GM13976 (cell line): Measurements from ENCODE around the gene SMPD3.

ENCODE experiments used
- DNase-seq: peaks from one replicate; pipeline ENCODE4 v3.0.0; 2012; ENCODE audit warnings: low spot score
- in situ Hi-C: fragments of 300-500 bp; cut with MboI; formaldehyde crosslinking; loops from one replicate; pipeline ENCODE4 v1.12.0; 2022; ENCODE audit warnings: low sequenced_read_pairs, mixed read lengths, inconsistent platforms; ENCODE audit not compliant: unreplicated experiment
- TF ChIP-seq, protein P1 (sequence below): IDR thresholded peaks from 2 replicates; pipeline ENCODE4 v1.5.1; 2012; ENCODE audit warnings: borderline replicate concordance, mild to moderate bottlenecking; ENCODE audit not compliant: insufficient read depth; ENCODE audit errors: extremely low read depth, missing control alignments, control extremely low read depth

Gene SMPD3

DNA sequence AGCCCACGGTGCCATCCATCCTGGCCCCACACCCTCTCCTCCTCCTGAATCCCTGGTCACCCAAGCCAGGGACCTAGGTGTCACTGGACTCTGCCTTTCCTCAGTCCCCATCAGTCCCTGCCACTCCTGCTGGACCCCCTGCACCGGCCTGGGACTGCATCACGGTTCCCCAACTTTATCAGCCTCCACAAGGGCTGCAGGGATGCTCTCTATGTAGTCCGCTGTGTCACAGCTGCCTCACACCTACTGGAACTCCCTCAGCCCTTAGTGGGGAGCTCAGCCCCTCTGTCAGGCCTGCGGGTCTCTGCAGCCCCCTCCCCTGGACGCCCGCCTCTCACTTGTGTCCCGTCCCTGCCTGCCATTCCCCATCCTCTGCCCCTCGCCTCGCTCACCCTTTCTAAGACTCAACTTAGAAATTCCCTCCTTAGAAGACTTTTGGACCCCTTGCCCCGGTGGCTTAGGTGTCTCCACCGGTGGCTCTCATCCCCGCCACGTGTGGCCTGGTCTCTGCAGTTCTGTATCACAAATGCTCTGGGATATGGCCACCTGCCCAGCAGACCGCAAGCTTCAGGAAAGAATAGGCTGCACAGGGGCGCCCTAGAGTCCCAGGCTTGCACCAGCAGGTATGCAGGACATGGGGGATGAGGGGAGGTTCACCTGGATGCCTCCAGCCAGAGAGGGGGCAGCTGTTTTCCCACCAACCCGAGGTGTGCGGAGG lies 74.6 kb downstream of the SMPD3 start:
- no peak for DNase-seq
- TF ChIP-seq, protein P1, sequence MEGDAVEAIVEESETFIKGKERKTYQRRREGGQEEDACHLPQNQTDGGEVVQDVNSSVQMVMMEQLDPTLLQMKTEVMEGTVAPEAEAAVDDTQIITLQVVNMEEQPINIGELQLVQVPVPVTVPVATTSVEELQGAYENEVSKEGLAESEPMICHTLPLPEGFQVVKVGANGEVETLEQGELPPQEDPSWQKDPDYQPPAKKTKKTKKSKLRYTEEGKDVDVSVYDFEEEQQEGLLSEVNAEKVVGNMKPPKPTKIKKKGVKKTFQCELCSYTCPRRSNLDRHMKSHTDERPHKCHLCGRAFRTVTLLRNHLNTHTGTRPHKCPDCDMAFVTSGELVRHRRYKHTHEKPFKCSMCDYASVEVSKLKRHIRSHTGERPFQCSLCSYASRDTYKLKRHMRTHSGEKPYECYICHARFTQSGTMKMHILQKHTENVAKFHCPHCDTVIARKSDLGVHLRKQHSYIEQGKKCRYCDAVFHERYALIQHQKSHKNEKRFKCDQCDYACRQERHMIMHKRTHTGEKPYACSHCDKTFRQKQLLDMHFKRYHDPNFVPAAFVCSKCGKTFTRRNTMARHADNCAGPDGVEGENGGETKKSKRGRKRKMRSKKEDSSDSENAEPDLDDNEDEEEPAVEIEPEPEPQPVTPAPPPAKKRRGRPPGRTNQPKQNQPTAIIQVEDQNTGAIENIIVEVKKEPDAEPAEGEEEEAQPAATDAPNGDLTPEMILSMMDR = no peak
- in situ Hi-C loops = no loop called here

DNA sequence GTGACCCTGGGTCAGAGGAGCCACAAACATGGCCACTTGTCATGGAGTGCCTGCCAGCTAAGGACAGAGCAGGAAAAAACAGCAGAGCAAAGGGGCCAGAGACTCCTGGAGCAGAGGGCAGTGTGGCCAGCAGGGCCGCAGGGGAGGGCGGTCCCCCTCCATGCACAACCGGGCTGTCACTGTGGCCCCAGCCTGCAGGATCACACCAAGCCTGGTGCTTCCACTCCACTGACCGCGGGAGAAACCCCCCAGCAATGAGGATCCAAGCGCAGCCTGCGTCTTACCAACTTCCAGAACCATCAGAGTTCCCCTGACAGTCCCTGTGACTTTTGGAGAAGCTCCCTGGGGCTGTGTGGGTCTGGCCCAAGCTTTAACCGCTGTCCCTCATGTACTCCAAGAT lies 75.5 kb downstream of the SMPD3 start:
- DNase-seq = no peak
- TF ChIP-seq, protein P1 = no peak
- in situ Hi-C loops = no loop called here

DNA sequence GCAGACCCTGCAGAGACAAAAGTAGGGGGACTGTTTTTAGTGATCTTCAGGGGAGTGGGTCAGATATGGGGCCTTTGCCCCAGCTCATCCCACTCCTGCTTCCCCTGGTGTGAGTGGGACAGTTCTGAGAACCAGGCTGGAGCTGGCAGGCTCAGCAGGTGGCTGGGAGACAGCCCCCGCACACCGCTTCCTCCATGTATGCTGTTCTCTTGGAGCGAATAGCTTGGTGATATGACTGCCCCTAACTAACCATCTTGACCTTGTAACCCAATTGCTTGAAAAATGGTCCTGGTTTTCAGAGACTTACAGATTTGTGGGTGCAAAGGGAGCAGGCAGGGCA lies 76.0 kb downstream of the SMPD3 start:
- in situ Hi-C loops = no loop called here
- DNase-seq = no peak
- TF ChIP-seq, protein P1 = no peak

DNA sequence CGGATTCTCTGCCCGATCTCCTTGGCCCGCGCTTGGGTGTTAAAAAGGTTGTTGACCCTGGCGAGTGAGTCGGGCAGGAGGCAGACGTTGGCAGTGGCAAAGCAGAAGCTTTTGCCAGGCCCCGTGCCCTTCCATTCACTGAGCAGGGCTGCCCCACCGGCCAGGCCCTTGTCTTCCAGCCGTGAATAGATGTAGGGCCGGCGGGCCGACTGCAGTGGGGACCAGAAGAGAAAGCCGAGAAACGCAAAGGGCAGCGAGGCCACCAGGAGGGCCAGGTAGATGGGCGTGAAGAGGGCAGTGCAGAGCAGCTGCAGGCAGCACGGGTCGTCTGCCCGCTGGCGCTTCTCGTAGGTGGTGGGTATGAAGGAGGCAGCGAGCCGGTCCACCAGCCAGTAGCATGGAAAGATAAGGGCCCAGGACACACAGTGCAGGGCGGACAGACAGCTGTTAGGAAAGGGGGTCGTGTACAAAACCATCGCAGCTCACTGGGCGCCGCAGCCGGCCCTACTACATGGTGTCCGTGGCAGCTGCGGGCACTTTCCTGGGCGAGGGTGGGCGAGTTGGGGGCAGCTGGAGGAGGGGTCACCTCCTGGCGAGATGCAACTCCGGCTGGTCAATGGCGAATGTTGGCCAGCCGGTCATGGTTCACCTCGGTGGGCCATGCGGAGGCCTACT lies 76.5 kb downstream of the SMPD3 start:
- in situ Hi-C loops = no loop called here
- no peak for DNase-seq
- TF ChIP-seq, protein P1 = no peak

DNA sequence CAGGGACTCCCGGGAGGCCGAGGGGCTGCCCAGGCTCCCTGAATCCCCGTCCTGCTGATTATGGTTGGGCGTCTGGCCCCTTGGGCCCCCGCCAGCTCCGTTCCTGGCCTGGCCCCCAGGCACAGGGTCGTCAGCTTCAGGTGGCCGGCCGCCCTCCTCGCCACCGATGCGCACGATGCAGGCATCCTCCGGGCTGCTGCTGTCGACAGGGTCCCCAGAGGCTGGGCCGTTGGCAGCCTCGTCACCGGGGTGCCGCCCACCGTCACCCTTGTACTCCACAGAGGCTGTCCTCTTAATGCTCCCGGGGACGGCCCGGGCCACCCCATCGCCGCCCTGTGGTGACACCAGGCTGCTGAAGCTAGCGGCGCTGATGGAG lies 77.0 kb downstream of the SMPD3 start:
- TF ChIP-seq, protein P1 = no peak
- in situ Hi-C loops = no loop called here
- no peak for DNase-seq

DNA sequence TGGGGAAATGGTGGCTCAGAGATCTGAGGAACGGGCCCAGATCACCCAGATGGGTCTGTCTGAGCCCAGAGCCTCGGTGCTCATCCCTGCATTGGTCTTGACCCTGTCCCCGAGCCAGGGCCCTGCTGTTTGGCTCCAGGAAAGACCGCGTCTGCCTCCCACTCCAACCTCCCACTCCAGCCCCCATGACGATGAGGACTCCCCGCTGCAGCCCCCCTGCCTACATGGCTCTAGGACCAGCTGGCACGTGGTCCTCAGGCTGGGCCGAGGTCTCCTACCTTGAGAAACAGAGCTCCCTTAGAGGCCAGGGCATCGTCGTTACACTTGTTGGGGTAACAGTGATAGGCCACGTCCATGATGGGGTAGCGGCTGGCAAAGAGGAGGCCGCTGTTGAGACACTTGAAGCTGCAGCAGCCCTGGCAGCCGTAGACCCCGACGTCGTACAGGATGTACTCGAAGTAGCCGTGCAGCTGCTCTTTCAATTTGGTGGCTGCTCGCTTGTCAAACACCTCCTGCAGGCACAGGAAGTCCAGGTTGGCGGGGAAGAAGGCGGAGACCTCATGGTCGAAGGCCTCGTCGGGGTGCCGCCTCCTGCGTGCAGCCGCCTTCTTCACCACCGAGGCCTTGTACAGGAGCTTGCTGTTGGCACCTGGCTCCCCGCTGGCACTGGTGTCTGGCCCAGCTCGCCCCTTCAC lies 77.6 kb downstream of the SMPD3 start:
- DNase-seq = no peak
- in situ Hi-C loops = no loop called here
- TF ChIP-seq, protein P1 = no peak
